Activated CD4-positive, alpha-beta T cell treated with anti-CD3 and anti-CD28 coated beads, Interleukin-2, amount 50 U/mL, for 24 hours (primary cell): Measurements from ENCODE around the gene DDAH1.

Experiments used
- DNase-seq, 2 donors: peaks; one replicate each; pipeline ENCODE4 v3.0.0-alpha.2; 2020; ENCODE audit warnings: low read depth in 1 of 2, low spot score in 1 of 2

Gene DDAH1

GRCh38 chr1:85396194-85396593 is 68.8 kb downstream of the DDAH1 start:
- DNase-seq = no peak

DNA sequence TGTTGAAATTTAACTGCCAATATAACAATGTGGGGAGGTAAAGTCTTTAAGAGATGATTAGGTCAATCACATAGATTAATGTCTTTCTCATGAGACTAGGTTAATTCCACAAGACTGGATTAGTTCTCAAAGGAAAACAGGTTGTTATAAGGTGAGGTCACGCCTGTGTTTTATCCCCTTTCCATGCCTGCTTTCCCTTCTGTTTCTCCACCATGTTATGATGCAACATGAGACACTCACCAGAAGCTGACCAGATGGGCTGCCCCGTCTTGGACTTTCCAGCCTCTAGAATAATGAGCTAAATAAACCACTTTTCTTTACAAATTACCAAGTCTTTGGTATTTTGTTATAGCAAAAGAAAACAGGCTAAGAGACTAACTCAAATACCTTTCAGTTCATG is 70.8 kb downstream of the DDAH1 start:
- no peak for DNase-seq

GRCh38 chr1:85393490-85393889 is 71.5 kb downstream of the DDAH1 start:
- DNase-seq = no peak

GRCh38 chr1:85388416-85388815 is 76.5 kb downstream of the DDAH1 start:
- no peak for DNase-seq

DNA sequence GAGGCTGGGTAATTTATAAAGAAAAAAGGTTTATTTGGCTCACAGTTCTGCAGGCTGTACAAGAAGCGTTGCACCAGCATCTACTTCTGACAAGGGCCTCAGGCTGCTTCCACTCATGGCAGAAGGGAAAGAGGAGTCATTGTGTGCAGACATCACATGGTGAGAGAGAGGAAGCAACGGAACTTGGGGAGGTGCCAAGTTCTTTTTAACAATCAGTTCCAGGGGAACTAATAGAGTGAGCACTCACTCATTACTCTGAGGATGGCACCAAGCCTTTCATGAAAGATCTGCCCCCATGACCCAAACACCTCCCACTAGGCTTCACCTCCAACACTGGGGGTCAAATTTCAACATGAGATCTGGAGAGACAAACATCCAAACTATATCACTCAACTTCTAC is 77.2 kb downstream of the DDAH1 start:
- DNase-seq = no peak

DNA sequence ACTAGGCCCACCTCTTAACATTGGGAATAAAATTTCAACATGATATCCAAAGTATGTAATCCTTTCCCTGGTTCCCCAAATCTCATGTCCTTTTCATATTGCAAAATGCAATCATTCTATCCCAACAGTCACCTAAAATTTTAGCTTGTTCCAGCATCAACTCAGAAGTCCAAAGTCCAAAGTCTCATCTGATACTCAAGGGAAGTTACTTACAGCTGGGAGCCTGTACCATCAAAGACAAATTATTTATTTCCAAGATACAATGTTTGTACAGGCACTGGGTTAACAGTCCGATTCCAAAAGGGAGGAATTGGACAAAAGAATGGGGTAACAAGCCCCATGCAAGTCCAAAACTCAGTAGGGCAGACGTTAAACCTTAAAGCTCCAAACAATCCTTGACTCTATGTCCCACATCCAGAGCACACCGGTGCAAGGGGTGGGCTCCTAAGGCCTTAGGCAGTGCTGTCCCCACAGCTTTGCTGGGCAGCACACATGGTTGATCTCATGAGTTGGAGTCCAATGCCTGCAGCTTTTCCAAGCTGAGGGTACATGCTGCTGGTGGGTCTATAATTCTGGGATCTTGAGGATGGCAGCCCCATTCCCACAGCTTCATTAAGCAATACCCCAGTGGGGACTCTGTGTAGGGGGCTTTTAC is 78.8 kb downstream of the DDAH1 start:
- DNase-seq = no peak

- DNase-seq = no peak
These were observed 85.5 kb downstream of the DDAH1 start for GRCh38 chr1:85379203-85380136.

DNA sequence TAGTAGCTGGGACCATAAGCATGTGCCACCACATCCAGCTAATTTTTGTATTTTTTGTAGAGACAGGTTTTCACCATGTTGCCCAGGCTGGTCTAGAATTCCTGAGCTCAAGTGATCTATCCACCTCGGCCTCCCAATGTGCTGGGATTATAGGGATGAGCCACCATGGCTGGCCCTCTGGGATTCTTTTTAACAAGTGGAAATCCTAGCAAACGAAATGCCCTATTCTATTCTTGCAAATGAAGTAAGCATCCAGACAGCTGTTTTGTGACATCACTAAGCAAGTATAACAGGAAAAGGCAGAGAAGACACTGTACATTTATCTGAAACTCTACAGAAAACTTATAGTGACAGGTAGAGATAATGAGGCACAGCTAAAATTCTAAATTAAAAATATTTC is 86.4 kb downstream of the DDAH1 start:
- DNase-seq = no peak

GRCh38 chr1:85376356-85376755 is 88.6 kb downstream of the DDAH1 start:
- no peak for DNase-seq

- DNase-seq = no peak
These were observed 89.5 kb downstream of the DDAH1 start for GRCh38 chr1:85375493-85375892.

DNA sequence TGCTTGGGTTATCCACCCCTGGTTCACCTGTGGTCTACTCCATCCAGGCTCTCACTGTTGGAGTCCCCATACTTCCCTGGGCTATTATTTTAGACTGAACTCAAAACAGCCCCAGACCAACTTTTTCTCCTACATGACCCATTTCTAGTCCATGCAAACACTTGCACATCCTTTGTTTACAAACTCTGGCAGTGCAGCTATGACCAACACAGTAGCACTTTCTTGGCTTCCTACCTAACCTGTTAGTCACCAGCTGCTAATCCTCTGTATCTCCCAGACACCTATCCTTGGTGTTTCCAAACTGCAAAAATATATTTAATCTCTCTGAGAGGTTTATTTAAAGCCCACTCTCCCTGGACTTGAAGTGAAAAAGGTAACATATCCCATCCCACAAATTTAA is 90.8 kb downstream of the DDAH1 start:
- no peak for DNase-seq

- DNase-seq = no peak
These were observed 91.6 kb downstream of the DDAH1 start for GRCh38 chr1:85373378-85373708.

- no peak for DNase-seq
These were observed 92.1 kb downstream of the DDAH1 start for GRCh38 chr1:85372683-85373377.

- DNase-seq = no peak
These were observed 93.9 kb downstream of the DDAH1 start for GRCh38 chr1:85371021-85371420.

DNA sequence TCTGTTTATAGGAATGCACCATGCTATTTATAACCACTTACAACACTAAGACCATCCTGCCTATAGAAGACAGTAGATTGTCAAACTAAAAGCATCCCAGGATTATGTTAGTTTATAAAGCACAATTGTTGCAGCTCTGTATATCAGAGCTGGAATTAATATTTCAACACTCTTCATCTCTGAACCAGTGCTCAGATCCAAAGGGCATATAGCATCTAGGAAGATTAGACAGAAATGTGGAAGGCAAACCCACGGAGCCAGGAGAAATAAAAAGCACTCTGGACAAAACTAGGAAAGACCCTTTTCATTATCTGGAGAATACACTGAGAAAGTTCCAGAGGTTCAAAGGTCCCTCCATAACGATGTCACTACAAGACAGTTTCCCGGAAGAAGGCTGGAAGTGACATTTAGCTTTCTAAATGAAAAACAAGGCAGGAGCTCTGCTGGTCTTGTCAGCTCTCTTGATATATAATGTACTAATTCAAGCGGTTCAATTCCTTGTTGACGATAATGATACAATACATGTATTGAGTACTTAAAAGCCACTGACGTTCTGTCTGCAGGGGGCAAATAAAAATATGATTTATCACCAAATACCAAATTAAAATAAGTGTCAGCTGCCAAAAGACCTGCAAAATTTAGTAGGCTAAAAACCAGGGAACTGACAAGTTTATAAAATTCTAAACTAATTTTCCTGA is 96.7 kb downstream of the DDAH1 start:
- DNase-seq = no peak

- DNase-seq = no peak
These were observed 98.4 kb downstream of the DDAH1 start for GRCh38 chr1:85366391-85367170.

GRCh38 chr1:85365851-85366250 is 99.1 kb downstream of the DDAH1 start:
- no peak for DNase-seq

DNA sequence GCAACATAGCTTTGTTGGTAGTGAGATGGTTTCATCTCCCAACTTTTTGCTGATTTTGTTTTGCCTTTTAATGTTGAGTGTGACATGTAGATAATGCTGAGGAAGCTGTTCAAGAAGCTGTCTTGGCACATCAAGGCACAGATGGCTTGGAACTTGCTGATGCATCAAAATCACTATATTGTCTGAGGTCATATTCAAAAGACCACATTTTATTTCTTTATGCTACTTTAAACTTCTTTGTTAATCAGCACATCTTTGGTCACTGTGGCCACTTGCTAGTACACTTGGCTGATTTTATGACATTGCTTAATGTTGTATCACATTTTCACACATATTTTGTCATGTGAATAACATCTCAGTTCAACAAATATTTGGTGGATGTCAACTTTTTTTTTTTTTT is 101.4 kb downstream of the DDAH1 start:
- no peak for DNase-seq

DNA sequence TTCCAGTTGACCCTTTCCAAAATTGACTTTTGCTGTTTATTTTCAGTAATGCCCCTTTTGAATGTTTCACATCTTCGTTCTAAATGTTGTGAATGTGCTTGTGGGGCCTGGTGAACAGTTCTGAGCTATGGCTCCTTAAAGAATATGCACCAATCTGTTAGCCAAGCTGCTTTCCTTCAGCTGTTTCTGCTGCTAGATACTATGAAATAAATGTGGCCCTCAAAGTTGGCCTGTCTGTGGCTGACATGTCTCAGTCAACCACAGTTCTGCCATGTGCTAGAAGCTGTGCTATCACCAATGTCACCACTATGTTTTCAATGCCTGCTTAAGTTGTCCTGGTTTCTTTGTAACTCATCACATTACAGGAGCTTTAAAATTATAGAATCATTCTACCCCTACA is 101.9 kb downstream of the DDAH1 start:
- DNase-seq = no peak

DNA sequence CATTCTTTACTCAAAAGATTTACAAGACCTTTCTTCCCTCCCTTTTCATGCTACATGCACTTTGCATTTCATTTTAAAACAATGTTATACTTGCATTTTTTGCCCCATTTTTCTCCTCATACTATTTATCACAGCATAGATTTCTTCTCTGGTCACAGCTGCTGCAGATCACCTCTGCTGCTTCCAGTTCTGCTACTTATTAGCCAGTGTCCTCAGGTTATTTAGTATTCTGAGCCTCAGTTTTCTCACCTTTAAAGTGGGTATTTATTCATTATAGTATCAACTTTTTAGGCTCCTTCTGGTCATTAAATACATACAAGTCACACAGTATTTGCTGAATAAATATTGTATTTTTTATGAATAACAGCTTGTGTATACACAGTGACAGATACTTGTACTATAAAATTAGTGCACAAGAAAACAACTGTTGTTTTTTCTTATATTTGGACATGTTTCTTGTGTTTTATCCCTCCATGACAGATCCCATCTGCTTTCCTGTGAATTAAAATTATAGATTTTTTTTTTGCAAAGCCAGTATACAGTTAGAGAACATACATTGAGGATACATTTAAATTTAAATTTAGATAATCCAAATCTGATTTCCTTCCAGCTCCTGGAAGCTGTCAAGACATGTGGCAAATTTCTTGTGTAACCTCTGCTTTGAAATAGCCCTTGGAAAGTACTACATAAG is 103.2 kb downstream of the DDAH1 start:
- no peak for DNase-seq
